GM12872 (cell line): ENCODE data around the gene INPP5D.

Experiments
- TF ChIP-seq, protein P1 (sequence below): IDR thresholded peaks from 3 replicates; pipeline ENCODE4 v1.5.1; 2011; ENCODE audit warnings: low read depth, mild to moderate bottlenecking, low read length, moderate library complexity; ENCODE audit not compliant: insufficient read depth

INPP5D gene

DNA sequence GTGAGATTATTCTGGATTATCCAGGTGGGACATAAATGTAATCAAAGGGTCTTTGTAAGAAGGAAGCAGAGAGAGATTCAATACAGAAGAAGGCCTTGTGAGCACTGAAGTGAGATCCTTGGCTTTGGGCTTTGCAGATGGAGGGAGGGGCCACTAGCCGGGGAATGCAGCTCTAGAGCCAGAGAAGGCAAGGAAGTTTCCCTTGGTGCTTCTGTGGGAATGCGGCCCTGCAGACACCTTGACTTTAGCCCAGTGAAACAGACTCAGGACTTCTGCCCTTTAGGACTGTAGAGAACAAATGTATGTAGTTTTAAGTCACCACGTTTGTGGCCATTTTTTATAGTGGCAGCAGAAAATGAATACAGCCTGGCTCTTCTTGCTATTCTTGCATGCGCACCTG is 19.6 kb upstream of the INPP5D start:
- TF ChIP-seq, protein P1, sequence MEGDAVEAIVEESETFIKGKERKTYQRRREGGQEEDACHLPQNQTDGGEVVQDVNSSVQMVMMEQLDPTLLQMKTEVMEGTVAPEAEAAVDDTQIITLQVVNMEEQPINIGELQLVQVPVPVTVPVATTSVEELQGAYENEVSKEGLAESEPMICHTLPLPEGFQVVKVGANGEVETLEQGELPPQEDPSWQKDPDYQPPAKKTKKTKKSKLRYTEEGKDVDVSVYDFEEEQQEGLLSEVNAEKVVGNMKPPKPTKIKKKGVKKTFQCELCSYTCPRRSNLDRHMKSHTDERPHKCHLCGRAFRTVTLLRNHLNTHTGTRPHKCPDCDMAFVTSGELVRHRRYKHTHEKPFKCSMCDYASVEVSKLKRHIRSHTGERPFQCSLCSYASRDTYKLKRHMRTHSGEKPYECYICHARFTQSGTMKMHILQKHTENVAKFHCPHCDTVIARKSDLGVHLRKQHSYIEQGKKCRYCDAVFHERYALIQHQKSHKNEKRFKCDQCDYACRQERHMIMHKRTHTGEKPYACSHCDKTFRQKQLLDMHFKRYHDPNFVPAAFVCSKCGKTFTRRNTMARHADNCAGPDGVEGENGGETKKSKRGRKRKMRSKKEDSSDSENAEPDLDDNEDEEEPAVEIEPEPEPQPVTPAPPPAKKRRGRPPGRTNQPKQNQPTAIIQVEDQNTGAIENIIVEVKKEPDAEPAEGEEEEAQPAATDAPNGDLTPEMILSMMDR: no peak

DNA sequence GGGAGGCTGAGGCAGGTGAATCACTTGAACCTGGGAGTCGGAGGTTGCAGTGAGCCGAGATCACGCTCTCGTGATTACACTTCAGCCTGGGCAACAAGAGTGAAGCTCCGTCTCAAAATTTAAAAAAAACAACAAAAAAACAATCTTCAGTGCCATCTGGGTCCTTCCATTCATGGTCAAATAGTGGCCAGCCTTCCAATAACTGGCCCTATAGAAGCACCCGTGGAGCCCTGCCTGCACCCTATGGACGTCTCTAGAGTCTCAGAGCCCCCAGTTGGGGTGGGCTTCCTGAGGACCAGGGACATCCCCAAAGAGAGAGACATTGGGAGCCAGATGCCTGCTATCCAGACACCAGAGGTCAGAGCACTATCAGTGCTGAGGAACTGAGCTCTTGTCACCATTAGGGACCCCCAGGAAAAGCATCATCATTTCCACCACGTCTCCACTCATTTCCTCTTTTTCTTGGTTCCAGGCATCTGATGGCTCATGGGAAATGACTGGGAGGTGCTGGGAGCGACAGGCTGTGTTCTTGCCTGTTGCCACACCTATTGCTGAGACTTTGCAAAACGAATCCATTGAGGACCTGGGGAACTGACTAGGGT is 18.3 kb upstream of the INPP5D start:
- TF ChIP-seq, protein P1: no peak

DNA sequence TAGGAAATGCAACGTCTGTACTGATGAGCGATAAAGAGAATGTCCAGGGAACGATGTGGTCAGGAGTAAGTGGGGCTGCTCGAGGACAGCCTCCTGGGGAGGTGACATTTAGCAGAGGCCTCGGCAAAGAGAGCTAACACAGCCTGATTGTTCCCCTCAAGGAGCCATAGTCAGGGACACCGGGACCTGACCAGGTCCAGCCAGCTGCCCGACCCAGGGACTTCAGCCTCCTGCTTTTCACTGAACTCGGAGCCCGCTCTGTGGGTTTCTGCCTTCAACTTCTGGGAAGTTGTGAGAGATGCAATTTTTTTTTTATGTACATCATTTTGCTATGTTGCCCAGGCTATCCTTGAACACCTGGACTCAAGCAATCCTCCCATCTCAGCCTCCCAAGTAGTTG is 17.6 kb upstream of the INPP5D start:
- TF ChIP-seq, protein P1: no peak

DNA sequence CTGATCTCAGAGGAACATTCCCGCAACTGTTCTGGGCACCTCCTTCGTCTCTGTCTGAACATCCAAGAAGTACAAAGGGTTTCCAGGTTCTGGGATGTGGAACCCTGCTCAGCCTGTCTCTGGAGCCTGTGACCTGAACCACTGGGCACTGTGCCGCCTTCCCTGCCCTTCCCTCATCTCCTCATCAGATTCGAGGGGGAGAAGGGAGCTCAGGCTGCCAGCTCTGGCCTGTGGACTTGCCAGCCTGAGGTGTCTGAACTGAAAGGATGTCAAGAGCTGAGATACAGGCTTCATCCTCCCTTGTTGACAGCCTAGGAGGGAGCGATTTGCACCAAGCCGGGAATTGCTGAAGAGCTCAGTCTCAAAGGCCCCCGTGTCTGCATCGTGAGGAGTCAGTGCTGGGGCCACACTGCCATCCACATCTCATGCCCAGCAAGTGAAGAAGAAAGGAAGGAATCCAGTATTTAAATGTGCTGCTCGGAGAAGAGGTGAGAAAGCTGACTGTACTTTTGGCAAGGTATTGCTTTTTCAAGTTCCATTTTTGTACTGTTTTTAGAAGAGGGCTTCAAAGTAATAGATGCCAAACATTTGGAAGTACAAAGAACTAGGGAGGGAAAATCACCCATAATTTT is 15.1 kb upstream of the INPP5D start:
- TF ChIP-seq, protein P1: no peak

DNA sequence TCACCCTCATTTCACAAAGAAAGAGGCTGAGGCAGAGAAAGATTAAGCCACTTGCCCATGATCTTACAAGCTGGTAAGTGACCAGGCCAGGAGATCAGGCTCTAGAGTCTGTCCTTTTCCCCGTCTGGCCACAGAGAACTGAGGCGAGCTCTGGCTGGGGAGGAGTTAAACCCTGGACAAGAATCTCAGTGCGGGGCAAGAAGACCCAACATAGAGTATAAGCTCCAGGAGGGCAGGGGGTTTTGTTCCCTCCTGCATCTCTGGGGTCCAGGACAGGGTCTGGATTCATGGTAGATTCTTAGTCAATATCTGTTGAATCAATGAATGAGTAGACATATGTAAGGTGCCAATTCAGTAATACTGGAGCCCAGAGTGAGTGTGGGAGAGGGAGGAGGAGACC is 12.9 kb upstream of the INPP5D start:
- TF ChIP-seq, protein P1: no peak

DNA sequence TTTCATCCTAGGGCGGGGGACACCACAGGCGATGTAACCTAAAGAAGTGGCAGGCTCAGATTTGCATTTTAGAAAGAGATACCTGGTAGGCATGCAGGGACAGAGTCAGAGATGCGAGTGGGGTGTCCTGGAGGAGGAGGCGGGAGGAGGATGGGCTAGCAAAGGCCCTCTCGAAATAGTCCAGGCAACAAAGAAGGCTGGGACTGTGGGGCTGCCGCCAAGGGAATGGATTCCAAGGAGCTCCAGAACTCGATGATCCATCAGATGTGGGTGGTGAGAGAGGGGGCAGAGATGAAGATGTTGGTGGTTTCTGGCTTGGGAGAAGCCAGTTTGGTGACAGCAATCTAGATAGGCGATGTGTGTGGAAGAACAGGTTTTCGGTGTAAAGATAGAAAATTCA is 12.5 kb upstream of the INPP5D start:
- TF ChIP-seq, protein P1: no peak

DNA sequence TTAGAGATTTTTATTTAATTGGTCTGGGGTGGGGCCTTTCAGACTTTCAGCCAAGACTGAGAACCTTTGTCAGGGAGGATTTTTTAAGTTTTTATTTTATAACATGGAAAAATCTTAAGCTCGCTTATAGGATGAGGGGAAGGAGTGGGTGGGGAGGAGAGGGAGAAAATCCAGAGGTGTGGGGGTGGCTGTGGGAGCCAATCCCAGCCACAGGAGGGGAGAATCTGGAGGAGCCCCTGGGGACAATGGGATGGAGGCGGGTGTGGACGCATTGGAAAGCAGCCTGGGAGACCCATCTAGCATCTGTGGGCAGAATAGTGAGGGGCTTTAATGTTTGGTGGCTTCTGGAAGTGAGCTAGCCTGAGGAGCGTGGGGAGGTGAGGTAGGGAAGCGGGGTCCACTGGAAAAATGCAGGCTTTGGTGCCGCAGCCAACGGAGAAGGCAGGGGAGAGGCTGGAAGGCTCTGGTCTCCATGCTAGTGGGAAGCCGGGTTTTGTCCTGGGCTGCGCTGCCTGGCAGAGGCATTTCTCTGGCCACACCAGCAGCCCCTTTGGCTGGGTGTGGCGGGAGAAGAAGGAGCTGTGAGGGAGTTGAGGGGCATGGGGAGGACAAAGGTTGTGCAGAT is 11.5 kb upstream of the INPP5D start:
- TF ChIP-seq, protein P1: no peak
